ENCODE measurements around the gene ATP1B4.

ATP1B4 gene

DNA sequence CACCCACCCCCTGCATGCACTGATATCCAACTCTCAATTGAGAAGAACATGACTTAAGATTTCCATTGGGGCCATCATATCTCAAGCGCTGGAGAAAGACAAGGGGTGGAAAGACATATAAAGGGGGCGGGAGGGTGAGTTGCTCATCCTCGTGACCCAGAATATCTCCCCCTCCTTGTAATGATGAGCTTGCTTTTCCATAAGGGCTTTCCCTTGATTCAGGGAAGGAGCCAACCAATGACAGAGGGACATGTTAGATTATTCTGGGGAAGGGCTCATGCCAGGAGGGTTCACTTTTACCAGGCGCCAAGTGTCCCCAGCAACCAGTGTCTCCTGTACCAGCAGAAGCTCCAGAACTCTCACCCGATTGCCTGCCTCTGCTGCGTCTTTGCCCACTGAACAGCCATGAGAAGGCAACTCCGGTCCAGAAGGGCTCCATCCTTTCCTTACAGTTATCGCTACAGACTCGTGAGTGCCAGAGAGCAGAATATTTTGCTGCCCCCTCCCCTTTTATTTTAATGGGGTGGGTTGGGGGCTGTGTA, at the start of gene ATP1B4:
Gene ATP1B4, plus strand, starts transcription at position 326 of the 542 bp plus-strand sequence. Its CDS starts 80 bp downstream, at position 406.
- Histone ChIP-seq H3K9ac (ENCODE audit: low read length) (no peak within 1 kb of the TSS), H3K4me3 (ENCODE audit: low read depth in 1 of 2, low read length in 2 of 2) (no peak within 1 kb of the TSS), H3K27ac (ENCODE audit: low read depth, low read length) (no peak within 1 kb of the TSS), H3K27me3 (ENCODE audit: control insufficient read depth in 1 of 2, insufficient read depth in 2 of 2, low read length in 2 of 2) (peaks cover 0 to 8% of the 10 kb centered on the region in 2 donors), H3K36me3 (ENCODE audit: insufficient read depth, low read length) (no peaks in the 10 kb centered on the region), H3K4me1 (ENCODE audit: insufficient read depth, low read length) (no peaks in the 10 kb centered on the region), H3K9me3 (ENCODE audit: low read length) (no peaks in the 10 kb centered on the region)

DNA sequence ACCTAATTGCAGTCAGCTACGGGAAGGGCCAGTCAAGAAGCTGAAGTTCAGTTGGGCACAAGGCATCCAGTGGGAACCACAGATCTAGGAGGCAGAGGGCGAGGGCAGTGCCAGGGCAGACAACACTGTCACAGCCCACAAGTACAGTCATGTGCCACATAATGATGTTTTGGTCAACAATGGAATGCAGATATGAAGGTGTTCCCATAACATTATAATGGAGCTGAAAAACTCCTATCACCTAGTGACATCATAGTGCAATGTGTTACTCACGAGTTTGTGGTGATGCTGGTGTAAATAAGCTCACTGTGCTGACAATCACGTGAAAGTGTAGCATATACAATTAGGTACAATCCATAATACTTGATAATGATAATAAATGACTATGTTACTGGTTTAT, 46.1 kb upstream of the ATP1B4 start:
- no peaks in the 10 kb centered on the region for H3K9me3 ChIP-seq (ENCODE audit: low read length)
- no peaks in the 10 kb centered on the region for H3K4me1 ChIP-seq (ENCODE audit: insufficient read depth, low read length)
- no peak overlapping the region for H3K4me3 ChIP-seq (ENCODE audit: low read depth in 1 of 2, low read length in 2 of 2)
- no peak overlapping the region for H3K9ac ChIP-seq (ENCODE audit: low read length)
- H3K36me3 ChIP-seq (ENCODE audit: insufficient read depth, low read length): no peaks in the 10 kb centered on the region
- H3K27me3 ChIP-seq (ENCODE audit: control insufficient read depth in 1 of 2, insufficient read depth in 2 of 2, low read length in 2 of 2): peaks cover 5 to 17% of the 10 kb centered on the region in 2 donors
- H3K27ac ChIP-seq (ENCODE audit: low read depth, low read length): no peak overlapping the region

DNA sequence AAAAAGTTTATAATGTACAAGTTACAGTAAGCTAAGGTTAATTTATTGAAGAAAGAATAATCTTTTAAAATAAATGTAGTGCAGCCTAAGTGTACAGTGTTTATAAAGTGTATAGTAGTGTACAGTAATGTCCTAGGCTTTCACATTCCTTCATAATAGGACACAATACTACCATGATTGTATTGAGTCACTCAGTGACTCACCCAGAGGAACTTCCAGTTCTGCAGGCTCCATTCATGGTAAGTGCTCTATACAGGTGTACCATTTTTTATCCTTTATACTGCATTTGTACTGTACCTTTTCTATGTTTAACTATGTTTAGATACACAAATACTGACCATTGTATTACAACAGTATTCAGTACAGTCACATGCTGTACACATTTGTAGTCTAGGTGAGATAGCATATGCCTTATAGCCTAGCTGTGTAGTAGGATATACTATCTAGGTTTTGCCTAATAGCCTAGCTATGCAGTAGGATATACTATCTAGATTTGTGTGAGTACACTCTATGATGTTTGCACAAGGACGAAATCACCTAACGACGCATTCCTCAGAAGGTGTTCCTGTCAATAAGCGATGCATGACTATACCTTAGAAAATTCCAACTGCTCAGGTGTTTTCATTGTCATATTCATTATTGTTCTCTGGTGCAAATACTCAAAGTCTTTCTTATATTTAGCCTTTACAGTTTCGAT, 45.2 kb upstream of the ATP1B4 start:
- no peak overlapping the region for H3K9ac ChIP-seq (ENCODE audit: low read length)
- no peaks in the 10 kb centered on the region for H3K9me3 ChIP-seq (ENCODE audit: low read length)
- H3K4me3 ChIP-seq (ENCODE audit: low read depth in 1 of 2, low read length in 2 of 2): no peak overlapping the region
- no peak overlapping the region for H3K27ac ChIP-seq (ENCODE audit: low read depth, low read length)
- H3K27me3 ChIP-seq (ENCODE audit: control insufficient read depth in 1 of 2, insufficient read depth in 2 of 2, low read length in 2 of 2): peaks cover 5 to 8% of the 10 kb centered on the region in 2 donors
- H3K36me3 ChIP-seq (ENCODE audit: insufficient read depth, low read length): no peaks in the 10 kb centered on the region
- H3K4me1 ChIP-seq (ENCODE audit: insufficient read depth, low read length): no peaks in the 10 kb centered on the region

DNA sequence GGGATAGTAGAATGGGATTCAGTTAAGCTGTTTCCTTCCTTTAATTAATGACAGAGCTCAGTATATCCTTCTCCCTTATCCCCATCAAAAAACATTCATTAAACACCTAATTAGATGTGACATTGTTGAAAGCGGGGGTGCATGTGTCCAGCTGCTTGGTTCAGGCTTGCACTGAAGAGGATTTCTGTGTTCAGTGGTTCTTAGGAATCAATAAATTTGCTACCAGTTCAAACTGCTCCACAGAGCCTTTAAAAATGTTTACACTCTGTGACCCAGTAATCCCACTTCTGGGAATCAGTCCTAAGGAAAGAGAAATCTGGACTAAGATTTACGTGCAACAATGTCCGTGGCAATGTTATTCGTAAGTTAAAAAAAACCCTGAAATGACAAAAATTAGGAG, 43.5 kb upstream of the ATP1B4 start:
- H3K9ac ChIP-seq (ENCODE audit: low read length): no peak overlapping the region
- H3K4me3 ChIP-seq (ENCODE audit: low read depth in 1 of 2, low read length in 2 of 2): no peak overlapping the region
- H3K9me3 ChIP-seq (ENCODE audit: low read length): no peaks in the 10 kb centered on the region
- H3K36me3 ChIP-seq (ENCODE audit: insufficient read depth, low read length): no peaks in the 10 kb centered on the region
- no peak overlapping the region for H3K27ac ChIP-seq (ENCODE audit: low read depth, low read length)
- no peaks in the 10 kb centered on the region for H3K4me1 ChIP-seq (ENCODE audit: insufficient read depth, low read length)
- peaks cover 5% of the 10 kb centered on the region in 2 donors for H3K27me3 ChIP-seq (ENCODE audit: control insufficient read depth in 1 of 2, insufficient read depth in 2 of 2, low read length in 2 of 2)

DNA sequence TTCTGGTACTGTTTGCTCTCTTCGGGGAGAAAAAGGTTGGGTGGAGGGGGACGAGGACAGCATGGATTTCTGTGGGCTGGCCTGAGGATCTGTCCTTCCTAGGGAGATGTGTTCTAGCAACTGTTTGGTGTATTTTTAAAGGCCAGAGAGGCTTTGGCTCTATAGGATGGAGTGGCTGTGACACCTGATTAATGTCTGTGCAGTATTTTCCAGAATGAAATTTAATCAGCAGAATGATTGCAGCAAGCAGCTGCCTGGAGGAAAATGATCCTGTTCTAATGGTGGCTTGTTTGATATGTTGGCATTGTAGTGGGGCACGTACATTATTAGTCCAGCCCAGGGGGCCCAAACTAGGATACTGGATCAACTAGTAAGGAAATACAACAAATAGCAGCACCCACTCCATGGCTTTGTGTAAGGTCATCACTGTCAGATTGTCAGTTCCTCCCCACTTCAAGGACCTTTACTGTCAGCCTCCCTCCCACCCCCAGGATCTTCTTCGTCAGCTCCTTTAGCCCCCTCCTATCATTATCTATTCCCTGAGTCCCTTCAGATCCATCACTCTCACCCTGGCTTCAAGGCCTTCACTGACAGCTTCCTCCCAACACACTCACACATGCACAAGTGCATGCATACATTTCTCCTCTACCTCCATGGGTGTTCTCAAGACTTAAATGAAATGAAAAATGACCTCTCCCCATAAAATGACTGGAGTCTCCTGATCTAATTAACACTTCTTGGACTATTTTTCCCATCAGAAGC, 40.2 kb upstream of the ATP1B4 start:
- no peaks in the 10 kb centered on the region for H3K4me1 ChIP-seq (ENCODE audit: insufficient read depth, low read length)
- H3K36me3 ChIP-seq (ENCODE audit: insufficient read depth, low read length): no peaks in the 10 kb centered on the region
- no peak overlapping the region for H3K4me3 ChIP-seq (ENCODE audit: low read depth in 1 of 2, low read length in 2 of 2)
- H3K27ac ChIP-seq (ENCODE audit: low read depth, low read length): no peak overlapping the region
- no peaks in the 10 kb centered on the region for H3K27me3 ChIP-seq (ENCODE audit: control insufficient read depth in 1 of 2, insufficient read depth in 2 of 2, low read length in 2 of 2)
- no peak overlapping the region for H3K9ac ChIP-seq (ENCODE audit: low read length)
- no peaks in the 10 kb centered on the region for H3K9me3 ChIP-seq (ENCODE audit: low read length)

DNA sequence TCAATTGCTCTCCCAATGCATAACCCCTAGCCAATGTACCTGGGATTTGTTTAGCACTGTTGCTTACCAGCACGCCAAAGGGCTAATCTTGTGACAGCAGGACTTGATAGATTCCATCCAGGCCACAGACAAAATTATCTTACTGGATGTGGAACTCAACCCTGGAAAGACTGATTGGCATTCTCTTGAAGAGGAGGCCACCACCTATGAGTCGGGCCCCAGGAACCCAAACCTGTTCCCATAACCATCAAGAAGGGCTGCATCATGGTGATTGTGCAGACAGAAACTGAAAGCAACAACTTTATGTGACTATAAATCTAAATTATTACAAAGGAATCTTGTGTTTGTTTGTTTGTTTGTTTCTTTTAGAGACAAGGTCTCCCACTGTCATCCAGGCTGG, 30.8 kb upstream of the ATP1B4 start:
- no peak overlapping the region for H3K4me3 ChIP-seq (ENCODE audit: low read depth in 1 of 2, low read length in 2 of 2)
- H3K4me1 ChIP-seq (ENCODE audit: insufficient read depth, low read length): no peaks in the 10 kb centered on the region

DNA sequence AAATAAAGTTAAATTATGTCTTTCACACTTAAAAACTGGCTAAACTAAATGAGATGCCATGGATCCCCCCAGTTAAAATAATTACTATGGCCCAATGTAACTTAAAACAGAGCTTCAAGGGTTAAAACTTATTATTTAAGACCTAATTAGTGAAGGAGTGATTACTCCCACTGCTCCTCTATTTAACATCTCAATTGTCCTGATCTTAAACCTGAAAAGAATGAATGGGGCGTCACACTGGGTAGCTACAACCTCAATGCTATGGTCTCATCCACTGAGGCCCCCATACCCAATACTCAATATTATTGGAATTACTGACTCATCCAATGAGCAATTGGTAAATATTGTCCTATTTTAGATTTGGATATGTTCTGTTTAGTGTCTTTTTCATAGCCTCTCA, 29.5 kb upstream of the ATP1B4 start:
- Histone ChIP-seq H3K36me3 (ENCODE audit: insufficient read depth, low read length) (no peaks in the 10 kb centered on the region), H3K4me1 (ENCODE audit: insufficient read depth, low read length) (no peaks in the 10 kb centered on the region), H3K9ac (ENCODE audit: low read length) (no peak overlapping the region), H3K9me3 (ENCODE audit: low read length) (peaks cover 4% of the 10 kb centered on the region), H3K4me3 (ENCODE audit: low read depth in 1 of 2, low read length in 2 of 2) (no peak overlapping the region), H3K27ac (ENCODE audit: low read depth, low read length) (no peak overlapping the region), H3K27me3 (ENCODE audit: control insufficient read depth in 1 of 2, insufficient read depth in 2 of 2, low read length in 2 of 2) (peaks cover 0 to 5% of the 10 kb centered on the region in 2 donors)

More for the DNA sequence above, 30.8 kb upstream of the ATP1B4 start:
- no peaks in the 10 kb centered on the region for H3K9me3 ChIP-seq (ENCODE audit: low read length)
- no peaks in the 10 kb centered on the region for H3K36me3 ChIP-seq (ENCODE audit: insufficient read depth, low read length)
- no peak overlapping the region for H3K27ac ChIP-seq (ENCODE audit: low read depth, low read length)
- H3K27me3 ChIP-seq (ENCODE audit: control insufficient read depth in 1 of 2, insufficient read depth in 2 of 2, low read length in 2 of 2): peaks cover 0 to 5% of the 10 kb centered on the region in 2 donors
- no peak overlapping the region for H3K9ac ChIP-seq (ENCODE audit: low read length)

DNA sequence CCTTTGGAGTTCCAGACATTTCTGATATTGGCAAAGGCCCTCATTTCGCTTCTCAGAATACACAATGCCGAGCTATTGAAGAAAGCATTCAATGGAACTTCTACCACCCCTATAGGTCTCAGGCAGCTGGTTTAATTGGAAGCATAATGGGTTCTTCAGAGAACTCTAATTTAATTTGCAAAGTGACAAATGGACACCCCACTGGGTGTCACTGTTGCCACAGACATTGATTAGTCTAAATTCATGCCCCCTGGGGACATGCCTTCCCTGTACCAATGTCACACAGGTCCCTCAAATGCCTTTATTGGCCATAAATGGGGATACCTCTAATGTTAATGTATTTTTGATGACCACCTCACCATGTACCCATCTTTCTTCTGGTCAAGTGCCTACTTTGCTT, 27.7 kb upstream of the ATP1B4 start:
- no peaks in the 10 kb centered on the region for H3K4me1 ChIP-seq (ENCODE audit: insufficient read depth, low read length)
- H3K4me3 ChIP-seq (ENCODE audit: low read depth in 1 of 2, low read length in 2 of 2): no peak overlapping the region
- peaks cover 0 to 5% of the 10 kb centered on the region in 2 donors for H3K27me3 ChIP-seq (ENCODE audit: control insufficient read depth in 1 of 2, insufficient read depth in 2 of 2, low read length in 2 of 2)
- H3K27ac ChIP-seq (ENCODE audit: low read depth, low read length): no peak overlapping the region
- H3K9me3 ChIP-seq (ENCODE audit: low read length): peaks cover 8% of the 10 kb centered on the region
- no peaks in the 10 kb centered on the region for H3K36me3 ChIP-seq (ENCODE audit: insufficient read depth, low read length)
- H3K9ac ChIP-seq (ENCODE audit: low read length): no peak overlapping the region

DNA sequence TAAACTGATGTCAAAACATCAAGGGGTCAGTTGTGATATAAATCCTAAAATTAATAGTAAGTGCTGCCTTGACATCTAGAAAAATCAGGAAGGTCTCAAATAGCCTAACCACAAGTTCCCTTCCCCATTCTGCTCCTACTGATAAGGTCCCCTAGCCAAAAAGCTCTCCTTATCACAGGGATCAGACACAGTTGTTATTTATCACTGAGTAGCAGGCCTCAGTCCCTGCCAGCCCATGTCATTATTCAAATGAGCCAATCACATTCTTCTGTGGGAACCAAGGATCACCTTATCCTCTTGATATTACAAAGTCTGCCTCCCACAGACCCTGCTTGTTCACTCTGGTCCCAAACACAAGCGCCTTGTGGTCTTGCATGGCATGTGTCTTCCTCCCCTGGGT, 27.3 kb upstream of the ATP1B4 start:
- H3K4me1 ChIP-seq (ENCODE audit: insufficient read depth, low read length): no peaks in the 10 kb centered on the region
- H3K27ac ChIP-seq (ENCODE audit: low read depth, low read length): no peak overlapping the region
- H3K27me3 ChIP-seq (ENCODE audit: control insufficient read depth in 1 of 2, insufficient read depth in 2 of 2, low read length in 2 of 2): peaks cover 0 to 5% of the 10 kb centered on the region in 2 donors
- H3K9ac ChIP-seq (ENCODE audit: low read length): no peak overlapping the region
- H3K36me3 ChIP-seq (ENCODE audit: insufficient read depth, low read length): no peaks in the 10 kb centered on the region
- peaks cover 8% of the 10 kb centered on the region for H3K9me3 ChIP-seq (ENCODE audit: low read length)
- no peak overlapping the region for H3K4me3 ChIP-seq (ENCODE audit: low read depth in 1 of 2, low read length in 2 of 2)

DNA sequence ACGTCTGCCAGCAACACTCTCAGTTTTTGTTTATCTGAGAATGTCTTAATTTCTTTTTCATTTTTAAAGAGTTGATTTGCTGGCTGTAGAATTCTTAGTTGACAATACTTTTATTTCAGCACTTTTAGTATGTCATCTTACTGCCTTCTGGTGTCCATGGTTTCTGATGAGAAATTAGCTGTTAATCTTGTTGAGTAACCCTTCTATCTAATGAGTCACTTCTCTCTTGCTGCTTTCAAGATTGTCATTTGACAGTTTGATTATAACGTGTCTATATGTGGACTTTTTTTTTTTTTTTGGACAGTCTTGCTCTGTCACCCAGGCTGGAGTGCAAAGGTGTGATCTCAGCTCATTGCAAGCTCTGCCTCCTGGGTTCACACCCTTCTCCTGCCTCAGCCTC, 26.6 kb upstream of the ATP1B4 start:
- no peaks in the 10 kb centered on the region for H3K4me1 ChIP-seq (ENCODE audit: insufficient read depth, low read length)
- peaks cover 0 to 5% of the 10 kb centered on the region in 2 donors for H3K27me3 ChIP-seq (ENCODE audit: control insufficient read depth in 1 of 2, insufficient read depth in 2 of 2, low read length in 2 of 2)
- H3K9ac ChIP-seq (ENCODE audit: low read length): no peak overlapping the region
- H3K4me3 ChIP-seq (ENCODE audit: low read depth in 1 of 2, low read length in 2 of 2): no peak overlapping the region
- H3K27ac ChIP-seq (ENCODE audit: low read depth, low read length): no peak overlapping the region
- H3K36me3 ChIP-seq (ENCODE audit: insufficient read depth, low read length): no peaks in the 10 kb centered on the region
- peaks cover 8% of the 10 kb centered on the region for H3K9me3 ChIP-seq (ENCODE audit: low read length)

DNA sequence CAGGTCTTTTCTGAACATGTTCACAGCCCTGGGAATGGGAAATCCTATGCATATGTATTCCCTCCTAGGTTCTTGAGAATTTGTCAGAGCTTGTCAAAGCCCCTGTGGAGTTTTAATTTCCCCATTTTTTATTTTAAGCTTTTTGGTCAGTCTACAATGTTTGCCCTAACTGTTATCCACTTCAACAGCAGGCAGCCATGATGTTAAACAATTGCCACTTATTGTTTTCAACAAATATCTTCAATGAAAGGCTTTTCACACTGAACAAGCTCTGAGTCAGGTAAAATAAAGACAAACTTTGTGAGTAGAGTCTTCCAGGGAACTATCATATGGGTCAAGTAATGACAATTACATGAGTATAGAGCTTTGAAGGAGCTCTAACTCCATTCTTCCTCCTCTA, 25.0 kb upstream of the ATP1B4 start:
- Histone ChIP-seq H3K4me1 (ENCODE audit: insufficient read depth, low read length) (no peaks in the 10 kb centered on the region), H3K9me3 (ENCODE audit: low read length) (peaks cover 8% of the 10 kb centered on the region), H3K9ac (ENCODE audit: low read length) (no peak overlapping the region), H3K36me3 (ENCODE audit: insufficient read depth, low read length) (no peaks in the 10 kb centered on the region), H3K27me3 (ENCODE audit: control insufficient read depth in 1 of 2, insufficient read depth in 2 of 2, low read length in 2 of 2) (no peaks in the 10 kb centered on the region), H3K27ac (ENCODE audit: low read depth, low read length) (no peak overlapping the region), H3K4me3 (ENCODE audit: low read depth in 1 of 2, low read length in 2 of 2) (no peak overlapping the region)
